M059J (cell line): Measurements from ENCODE around the gene NUP214. TPM values are rescaled to one million over a fixed set of nuclear protein-coding genes. Genes with fewer than 3 reads are reported as not detected.
"Not testable (repeated sequence)": the region's sequence is repeated elsewhere in the genome, so short reads cannot be mapped to it uniquely, and the experiment has no call there.

Experiments
- DNase-seq: peaks from one replicate; pipeline ENCODE4 v3.0.0-alpha.2; 2012; ENCODE audit warnings: low read depth
- total RNA-seq: library from RNA; depleted of rRNA; stranded (reverse); fragments of >200 nt; shearing (Covaris generic); gene quantifications from 2 replicates; pipeline ENCODE4 v1.2.3, GENCODE V29; 2014

The NUP214 gene
- total RNA-seq, 1 experiment from 2014 or later = 22.7 TPM

DNA sequence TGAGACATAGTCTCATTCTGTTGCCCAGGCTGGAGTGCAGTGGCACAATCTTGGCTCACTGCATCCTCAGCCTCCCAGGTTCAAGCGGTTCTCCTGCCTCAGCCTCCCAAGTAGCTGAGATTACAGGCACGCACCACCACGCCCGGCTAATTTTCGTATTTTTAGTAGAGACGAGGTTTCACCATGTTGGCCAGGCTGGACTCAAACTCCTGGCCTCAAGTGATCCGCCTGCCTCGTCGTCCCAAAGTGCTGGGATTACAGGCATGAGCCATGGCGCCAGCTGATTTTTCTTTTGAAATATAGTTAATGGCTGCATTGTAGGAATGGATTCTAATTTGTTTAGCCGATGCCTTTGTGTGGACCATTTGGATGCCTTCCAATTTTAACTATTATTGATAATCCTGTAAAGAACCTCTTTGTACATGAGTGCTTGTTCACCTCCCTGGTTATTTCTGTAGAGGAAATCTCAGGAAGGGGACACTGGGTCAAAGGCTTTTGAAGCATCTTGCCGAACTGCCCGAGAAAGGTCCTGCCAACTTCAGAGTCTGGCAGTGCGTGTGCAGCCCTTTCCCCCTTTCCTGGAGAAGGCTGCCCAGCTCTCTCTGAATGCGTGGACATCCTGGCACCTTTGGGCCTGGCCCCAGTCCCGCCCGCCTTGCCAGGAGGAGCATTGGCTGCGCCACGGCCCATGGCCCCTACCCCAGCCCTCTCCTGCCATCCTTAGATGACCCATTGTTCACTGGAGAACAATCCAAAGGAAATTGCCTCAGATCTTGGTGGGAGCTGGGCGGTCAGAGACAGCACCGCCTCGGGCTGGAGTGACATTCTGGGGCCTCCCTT, 8.9 kb upstream of the NUP214 start:
- DNase-seq = no peak

- no peak for DNase-seq
These were observed 8.1 kb upstream of the NUP214 start for GRCh38 chr9:131117121-131117761.

DNA sequence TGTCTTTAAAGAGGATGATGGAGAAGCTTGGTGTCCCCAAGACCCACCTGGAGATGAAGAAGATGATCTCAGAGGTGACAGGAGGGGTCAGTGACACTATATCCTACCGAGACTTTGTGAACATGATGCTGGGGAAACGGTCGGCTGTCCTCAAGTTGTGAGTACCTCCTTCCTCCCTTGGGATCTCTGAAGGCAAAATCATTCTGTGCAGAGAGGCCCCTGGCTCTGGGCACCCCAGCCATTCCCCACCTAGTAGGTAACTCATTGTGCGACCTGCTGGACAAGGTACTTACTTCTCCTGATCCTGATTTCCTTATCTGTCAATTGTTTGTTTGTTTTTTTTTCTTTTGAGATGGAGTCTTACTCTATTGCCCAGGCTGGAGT, 7.6 kb upstream of the NUP214 start:
- no peak for DNase-seq

- no peak for DNase-seq
These were observed 5.8 kb upstream of the NUP214 start for GRCh38 chr9:131119600-131119999.

DNA sequence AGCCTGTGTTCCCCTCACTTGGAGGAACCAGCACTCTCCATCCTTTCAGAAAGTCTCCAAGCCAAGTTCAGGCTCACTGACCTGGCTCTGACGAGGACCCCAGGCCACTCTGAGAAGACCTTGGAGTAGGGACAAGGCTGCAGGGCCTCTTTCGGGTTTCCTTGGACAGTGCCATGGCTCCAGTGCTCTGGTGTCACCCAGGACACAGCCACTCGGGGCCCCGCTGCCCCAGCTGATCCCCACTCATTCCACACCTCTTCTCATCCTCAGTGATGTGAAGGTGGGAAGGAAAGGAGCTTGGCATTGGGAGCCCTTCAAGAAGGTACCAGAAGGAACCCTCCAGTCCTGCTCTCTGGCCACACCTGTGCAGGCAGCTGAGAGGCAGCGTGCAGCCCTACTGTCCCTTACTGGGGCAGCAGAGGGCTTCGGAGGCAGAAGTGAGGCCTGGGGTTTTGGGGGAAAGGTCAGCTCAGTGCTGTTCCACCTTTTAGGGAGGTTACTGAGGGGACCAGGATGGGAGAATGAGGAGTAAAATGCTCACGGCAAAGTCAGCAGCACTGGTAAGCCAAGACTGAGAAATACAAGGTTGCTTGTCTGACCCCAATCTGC, 4.7 kb upstream of the NUP214 start:
- no peak for DNase-seq

- DNase-seq = no peak
These were observed 4.0 kb upstream of the NUP214 start for GRCh38 chr9:131121346-131121745.

- no peak for DNase-seq
These were observed 3.2 kb upstream of the NUP214 start for GRCh38 chr9:131122158-131122557.

DNA sequence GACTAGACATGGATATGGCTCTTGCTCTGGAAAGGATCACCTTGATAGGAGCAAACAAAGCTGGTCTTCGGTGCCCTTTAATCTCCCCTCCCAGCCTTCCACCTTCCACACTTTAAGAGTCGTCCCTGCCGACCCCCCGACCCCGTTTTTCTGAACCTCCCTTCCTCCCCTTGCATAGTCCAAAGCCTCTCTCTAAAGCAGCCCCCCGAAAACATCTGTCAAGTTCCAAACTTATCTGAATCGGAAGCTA, 423 bp upstream of the NUP214 start:
- no peak for DNase-seq

GRCh38 chr9:131126059-131126426, 657 bp downstream of the NUP214 start:
- DNase-seq = no peak

GRCh38 chr9:131129183-131129582, 3.8 kb downstream of the NUP214 start:
- no peak for DNase-seq

GRCh38 chr9:131138676-131139075, 13.3 kb downstream of the NUP214 start:
- DNase-seq = no peak

DNA sequence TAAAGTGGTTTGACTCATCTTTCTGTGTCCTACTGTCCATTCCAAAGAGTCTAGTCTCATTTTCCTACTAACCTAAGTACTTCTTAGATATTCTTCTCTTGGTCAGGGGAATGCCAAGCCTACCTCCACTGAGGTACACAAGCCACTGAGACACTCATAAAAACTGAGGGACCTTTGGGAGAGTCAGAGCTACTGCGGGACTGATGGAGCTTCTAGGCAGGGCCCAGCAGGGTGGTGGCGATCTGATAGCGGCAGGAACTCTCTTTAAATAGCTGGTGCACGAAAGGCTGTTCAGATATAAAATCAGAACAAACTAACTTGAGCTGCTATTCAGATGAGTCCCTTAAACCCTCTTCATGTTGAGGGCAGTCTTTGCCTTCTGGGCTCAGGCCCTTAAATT, 14.7 kb downstream of the NUP214 start:
- no peak for DNase-seq

GRCh38 chr9:131140550-131140949, 15.2 kb downstream of the NUP214 start:
- no peak for DNase-seq

GRCh38 chr9:131142160-131142559, 16.8 kb downstream of the NUP214 start:
- DNase-seq = no peak

DNA sequence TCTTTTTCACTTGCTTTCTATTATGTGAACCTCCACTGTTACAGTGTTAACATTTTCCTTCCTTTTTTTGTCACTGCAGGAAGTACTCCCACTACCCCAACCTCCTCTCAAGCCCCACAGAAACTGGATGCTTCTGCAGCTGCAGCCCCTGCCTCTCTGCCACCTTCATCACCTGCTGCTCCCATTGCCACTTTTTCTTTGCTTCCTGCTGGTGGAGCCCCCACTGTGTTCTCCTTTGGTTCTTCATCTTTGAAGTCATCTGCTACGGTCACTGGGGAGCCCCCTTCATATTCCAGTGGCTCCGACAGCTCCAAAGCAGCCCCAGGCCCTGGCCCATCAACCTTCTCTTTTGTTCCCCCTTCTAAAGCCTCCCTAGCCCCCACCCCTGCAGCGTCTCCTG, 18.8 kb downstream of the NUP214 start:
- DNase-seq = no peak

GRCh38 chr9:131145245-131145644, 19.9 kb downstream of the NUP214 start:
- DNase-seq = no peak

DNA sequence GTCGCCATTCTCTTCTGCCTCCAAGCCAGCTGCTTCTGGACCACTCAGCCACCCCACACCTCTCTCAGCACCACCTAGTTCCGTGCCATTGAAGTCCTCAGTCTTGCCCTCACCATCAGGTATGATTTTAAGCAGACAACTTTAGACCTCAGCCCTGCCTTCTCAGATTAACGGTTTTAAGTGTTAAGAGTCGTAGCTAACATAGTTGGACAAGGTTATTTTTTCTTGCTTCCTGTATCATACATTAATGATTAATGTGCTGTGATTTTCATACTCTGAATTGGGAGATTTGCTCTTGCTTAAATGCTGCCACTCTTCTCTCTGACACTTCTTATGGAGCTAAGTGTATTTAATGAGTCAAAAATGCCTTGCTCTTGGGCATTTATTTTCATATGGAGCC, 20.8 kb downstream of the NUP214 start:
- DNase-seq = no peak

DNA sequence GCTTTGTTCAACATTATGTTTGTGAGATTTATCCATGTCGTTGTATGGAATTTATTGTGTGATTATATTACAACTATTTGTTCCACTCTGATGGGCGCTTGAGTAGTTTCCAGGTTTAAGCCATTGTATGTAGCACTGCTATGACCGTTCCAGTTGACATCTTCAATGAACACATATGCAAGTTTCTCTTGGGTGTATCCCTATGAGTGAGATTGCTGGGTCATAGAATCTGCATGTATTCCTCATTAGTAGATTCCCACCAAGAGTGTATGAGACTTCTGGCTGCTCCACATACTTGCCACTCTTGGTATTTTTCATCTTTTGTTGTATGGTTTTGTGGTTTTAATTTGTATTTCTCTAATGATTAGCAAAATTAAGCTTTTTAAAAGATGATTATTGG, 22.9 kb downstream of the NUP214 start:
- DNase-seq = no peak

DNA sequence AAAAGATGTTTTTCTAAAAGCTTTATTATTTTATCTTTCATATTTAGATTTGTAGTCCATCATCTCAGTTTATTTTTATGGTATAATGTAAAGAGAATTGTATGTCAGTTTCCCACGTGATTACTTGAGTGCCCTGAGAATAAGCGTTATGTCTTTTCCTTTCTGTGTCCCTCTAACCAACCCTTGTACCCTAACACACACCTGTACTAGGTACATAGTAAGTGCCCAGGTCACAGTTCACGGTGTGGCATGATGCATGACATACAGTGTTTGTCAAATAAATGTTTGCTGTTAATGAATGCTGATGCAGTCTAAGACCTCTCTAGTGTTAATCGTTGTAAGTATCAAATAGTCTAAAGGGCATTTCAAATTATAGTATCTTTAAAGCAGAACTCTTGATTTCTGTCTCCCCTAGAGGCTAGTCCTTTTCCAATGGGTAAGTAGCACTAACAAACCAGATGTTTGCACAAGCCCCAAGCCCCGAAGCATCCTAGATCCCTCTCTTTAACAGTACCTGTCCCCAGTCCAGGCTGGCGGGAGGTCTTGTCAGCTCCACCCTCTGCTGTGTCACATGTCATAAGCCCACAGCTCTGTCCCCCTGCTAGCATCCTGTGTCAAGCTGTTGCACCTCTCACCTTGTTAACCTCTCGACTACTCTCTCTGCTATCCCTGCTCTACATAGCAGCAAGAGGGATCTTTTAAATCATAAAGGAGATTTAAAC, 23.7 kb downstream of the NUP214 start:
- DNase-seq = no peak

GRCh38 chr9:131149688-131150053, 24.3 kb downstream of the NUP214 start:
- DNase-seq = no peak

DNA sequence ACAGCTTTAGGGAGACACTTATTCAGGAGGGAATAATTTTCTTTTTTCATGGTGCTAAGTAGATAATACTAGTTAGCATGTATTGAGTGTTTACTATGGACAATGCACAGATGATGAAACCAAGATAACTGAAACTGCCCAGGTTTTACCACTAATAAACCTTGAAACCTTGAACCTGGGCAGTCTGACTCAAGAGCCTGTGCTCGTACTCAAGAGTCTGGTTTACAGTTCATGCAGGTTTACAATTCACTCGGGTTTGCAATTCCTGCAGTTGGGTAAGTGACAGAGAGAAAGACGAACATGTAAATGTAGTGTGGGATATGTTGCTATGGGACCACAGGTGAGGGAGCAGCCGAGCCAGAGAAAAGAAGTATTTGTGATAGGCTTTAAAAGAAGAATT, 28.2 kb downstream of the NUP214 start:
- no peak for DNase-seq

DNA sequence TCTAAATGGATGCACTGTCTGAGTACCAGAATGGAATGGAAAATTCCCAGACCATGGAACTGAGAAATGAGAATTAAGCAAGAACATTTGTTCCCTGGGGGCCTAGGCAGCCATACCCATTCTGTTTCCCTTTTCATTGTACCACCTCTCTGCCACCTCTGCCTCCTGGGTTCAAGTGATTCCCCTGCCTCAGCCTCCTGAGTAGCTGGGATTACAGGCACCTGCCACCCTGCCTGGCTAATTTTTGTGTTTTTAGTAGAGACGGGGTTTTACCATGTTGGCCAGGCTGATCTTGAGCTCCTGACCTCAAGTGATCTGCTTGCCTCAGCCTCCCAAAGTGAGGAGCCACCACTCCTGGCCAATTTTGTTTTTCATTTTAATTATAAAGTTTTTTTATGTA, 33.3 kb downstream of the NUP214 start:
- not testable (repeated sequence) for DNase-seq
